HT-29 (cell line): ENCODE measurements around the gene ZNF396. TPM values are rescaled to one million over a fixed set of nuclear protein-coding genes. Genes with fewer than 3 reads are reported as not detected.

Source experiments
- DNase-seq: peaks from one replicate; pipeline ENCODE4 v3.0.0-alpha.2; 2015; ENCODE audit warnings: low spot score
- total RNA-seq: library from RNA; depleted of rRNA; stranded (reverse); fragments of >200 nt; shearing (Covaris generic); gene quantifications from 2 replicates; pipeline ENCODE4 v1.2.3, GENCODE V29; 2014; rRNA removed

The ZNF396 gene
- total RNA-seq, result 0.03 TPM in 1 of 2 replicates, not detected in the other

- peak; percentile 53 for DNase-seq
These were observed at the start of gene ZNF396 for GRCh38 chr18:35376742-35377695. Gene ZNF396 (minus strand): TSS chr18:35377337. CDS start chr18:35374292, 3,045 bp downstream.

GRCh38 chr18:35426786-35427185, 49.6 kb upstream of the ZNF396 start:
- no peak for DNase-seq

- DNase-seq, result no peak
These were observed 47.2 kb upstream of the ZNF396 start for GRCh38 chr18:35424356-35424755.

- no peak for DNase-seq
These were observed 45.1 kb upstream of the ZNF396 start for GRCh38 chr18:35422237-35422636.

- DNase-seq, result no peak
These were observed 41.5 kb upstream of the ZNF396 start for GRCh38 chr18:35418610-35419009.

GRCh38 chr18:35417223-35417622, 40.1 kb upstream of the ZNF396 start:
- no peak for DNase-seq

GRCh38 chr18:35415511-35416073, 38.5 kb upstream of the ZNF396 start:
- no peak for DNase-seq

GRCh38 chr18:35413163-35413511, 36.0 kb upstream of the ZNF396 start:
- DNase-seq, result no peak

- no peak for DNase-seq
These were observed 34.7 kb upstream of the ZNF396 start for GRCh38 chr18:35411625-35412351.

- no peak for DNase-seq
These were observed 33.4 kb upstream of the ZNF396 start for GRCh38 chr18:35410561-35410960.

- DNase-seq, result peak; percentile 7
These were observed 32.8 kb upstream of the ZNF396 start for GRCh38 chr18:35409911-35410310.

- DNase-seq, result peak; percentile 2
These were observed 31.7 kb upstream of the ZNF396 start for GRCh38 chr18:35408843-35409261.

GRCh38 chr18:35407871-35408481, 30.8 kb upstream of the ZNF396 start:
- DNase-seq, result peak; percentile 72

GRCh38 chr18:35406666-35407065, 29.5 kb upstream of the ZNF396 start:
- DNase-seq, result peak; percentile 26

- DNase-seq, result no peak
These were observed 20.8 kb upstream of the ZNF396 start for GRCh38 chr18:35397976-35398375.

- DNase-seq, result no peak
These were observed 16.6 kb upstream of the ZNF396 start for GRCh38 chr18:35393716-35394115.

- no peak for DNase-seq
These were observed 15.2 kb upstream of the ZNF396 start for GRCh38 chr18:35392375-35392774.

- no peak for DNase-seq
These were observed 14.0 kb upstream of the ZNF396 start for GRCh38 chr18:35390951-35391700.

- no peak for DNase-seq
These were observed 12.0 kb upstream of the ZNF396 start for GRCh38 chr18:35389095-35389618.

- peak; percentile 46 for DNase-seq
These were observed 10.0 kb upstream of the ZNF396 start for GRCh38 chr18:35387152-35387571.
